HG03280 (cell line): ENCODE measurements around the gene ATP1B3.
"Not testable (repeated sequence)": the region's sequence is repeated elsewhere in the genome, so short reads cannot be mapped to it uniquely, and the experiment has no call there.

Experiments used
- ATAC-seq: cut with Tn5 transposase; IDR thresholded peaks from one replicate; pipeline ENCODE4 v1.9.1; 2021; ENCODE audit warnings: mild to moderate bottlenecking, moderate library complexity; ENCODE audit not compliant: unreplicated experiment

Gene ATP1B3

GRCh38 chr3:141876381-141876890 lies at the start of gene ATP1B3:
Gene ATP1B3, plus strand, starts transcription at chr3:141876643. Its CDS starts 159 bp downstream, at chr3:141876802.
- ATAC-seq: peak; percentile 84

- no peak for ATAC-seq
Observed at GRCh38 chr3:141828487-141828886, 48.0 kb upstream of the ATP1B3 start.

- ATAC-seq: no peak
Observed at GRCh38 chr3:141828890-141829289, 47.6 kb upstream of the ATP1B3 start.

- no peak for ATAC-seq
Observed at GRCh38 chr3:141830508-141830907, 45.9 kb upstream of the ATP1B3 start.

GRCh38 chr3:141834292-141834691 lies 42.2 kb upstream of the ATP1B3 start:
- no peak for ATAC-seq

GRCh38 chr3:141835557-141836229 lies 40.8 kb upstream of the ATP1B3 start:
- ATAC-seq: no peak

GRCh38 chr3:141839389-141839788 lies 37.1 kb upstream of the ATP1B3 start:
- ATAC-seq: no peak

GRCh38 chr3:141840737-141841544 lies 35.5 kb upstream of the ATP1B3 start:
- no peak for ATAC-seq

- ATAC-seq: no peak
Observed at GRCh38 chr3:141844108-141844507, 32.3 kb upstream of the ATP1B3 start.

GRCh38 chr3:141844812-141845211 lies 31.6 kb upstream of the ATP1B3 start:
- no peak for ATAC-seq

GRCh38 chr3:141845407-141846049 lies 30.9 kb upstream of the ATP1B3 start:
- no peak for ATAC-seq

GRCh38 chr3:141846050-141846433 lies 30.4 kb upstream of the ATP1B3 start:
- no peak for ATAC-seq

GRCh38 chr3:141848159-141848748 lies 28.2 kb upstream of the ATP1B3 start:
- not testable (repeated sequence) for ATAC-seq

GRCh38 chr3:141849056-141849815 lies 27.2 kb upstream of the ATP1B3 start:
- ATAC-seq: no peak

GRCh38 chr3:141851411-141851810 lies 25.0 kb upstream of the ATP1B3 start:
- ATAC-seq: no peak

GRCh38 chr3:141853081-141853601 lies 23.3 kb upstream of the ATP1B3 start:
- no peak for ATAC-seq

- ATAC-seq: no peak
Observed at GRCh38 chr3:141853629-141854168, 22.7 kb upstream of the ATP1B3 start.

GRCh38 chr3:141854599-141854998 lies 21.8 kb upstream of the ATP1B3 start:
- no peak for ATAC-seq

- ATAC-seq: no peak
Observed at GRCh38 chr3:141858312-141858711, 18.1 kb upstream of the ATP1B3 start.

GRCh38 chr3:141859651-141860050 lies 16.8 kb upstream of the ATP1B3 start:
- no peak for ATAC-seq
